ENCODE measurements around the gene MLIP.
"Not testable (repeated sequence)": the region's sequence is repeated elsewhere in the genome, so short reads cannot be mapped to it uniquely, and the experiment has no call there.

GRCh38 chr6:54249812-54250211 is 138.6 kb downstream of the MLIP start:
- TF ChIP-seq CTCF (IDR thresholded peaks at IDR 0.05; ENCODE audit: low read depth, low read length); EZH2phosphoT487 (IDR thresholded peaks at IDR 0.05; ENCODE audit: low read depth): not testable (repeated sequence)
